ENCODE data around the gene BCCIP. TPM values are rescaled to one million over a fixed set of nuclear protein-coding genes. Genes with fewer than 3 reads are reported as not detected.
A peak's percentile ranks its signal among the peaks of the same experiment; 100 is the strongest.

Gene BCCIP
- polyA plus RNA-seq: 70.0 TPM

DNA sequence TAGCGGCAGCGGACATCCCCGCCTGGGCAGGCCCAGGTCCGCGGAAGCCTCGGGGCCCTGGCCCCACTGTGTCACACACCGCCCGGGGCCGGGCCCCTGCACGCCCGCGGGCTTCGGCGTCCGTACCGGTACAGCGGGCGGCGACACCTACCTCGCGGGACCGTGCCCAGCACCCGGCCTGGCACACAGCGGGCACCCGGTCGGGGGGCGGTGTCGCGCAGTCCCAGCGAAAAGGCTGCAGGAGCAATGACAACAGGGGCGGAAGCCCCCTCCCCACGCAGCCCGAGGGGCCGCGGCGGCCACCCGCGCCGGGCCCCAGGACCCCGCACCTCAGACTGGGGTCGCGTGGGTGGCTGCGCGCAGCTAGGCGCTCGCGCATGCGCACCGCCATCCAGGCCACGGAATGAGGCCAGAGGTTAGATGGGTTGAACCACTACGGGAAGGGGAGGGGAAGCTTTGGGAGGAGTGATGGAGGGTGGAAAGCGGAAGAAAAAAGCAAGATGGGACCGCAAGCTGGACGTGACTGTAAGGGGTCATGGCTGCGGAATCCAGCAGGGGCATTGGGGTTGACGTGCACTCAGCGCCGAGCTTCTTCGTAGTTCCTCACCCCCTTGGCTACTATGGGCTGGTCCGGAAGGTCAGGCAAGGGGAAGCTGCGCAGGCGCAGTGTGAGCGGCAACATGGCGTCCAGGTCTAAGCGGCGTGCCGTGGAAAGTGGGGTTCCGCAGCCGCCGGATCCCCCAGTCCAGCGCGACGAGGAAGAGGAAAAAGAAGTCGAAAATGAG lies at the start of gene BCCIP, which contains the start of gene UROS:
Gene BCCIP (plus strand): TSS at position 669 of the 785 bp plus-strand sequence. CDS start 12 bp downstream, at position 681.
Gene UROS (minus strand): TSS at position 381 of the 785 bp plus-strand sequence. CDS start 6,759 bp downstream, outside the sequence.
- Mint-ChIP-seq H3K36me3 (no peaks in the 10 kb centered on the region), H3K27me3 (no peaks in the 10 kb centered on the region), H3K4me3 (peak within 1 kb of the TSS in 3 of 4 donors; percentile 79 to 85 (median 84)), H3K9me3 (no peaks in the 10 kb centered on the region), H3K4me1 (peaks cover 17 to 24% (median 17%) of the 10 kb centered on the region in 3 donors), H3K27ac (peak within 1 kb of the TSS; percentile 72 to 86 (median 73))

DNA sequence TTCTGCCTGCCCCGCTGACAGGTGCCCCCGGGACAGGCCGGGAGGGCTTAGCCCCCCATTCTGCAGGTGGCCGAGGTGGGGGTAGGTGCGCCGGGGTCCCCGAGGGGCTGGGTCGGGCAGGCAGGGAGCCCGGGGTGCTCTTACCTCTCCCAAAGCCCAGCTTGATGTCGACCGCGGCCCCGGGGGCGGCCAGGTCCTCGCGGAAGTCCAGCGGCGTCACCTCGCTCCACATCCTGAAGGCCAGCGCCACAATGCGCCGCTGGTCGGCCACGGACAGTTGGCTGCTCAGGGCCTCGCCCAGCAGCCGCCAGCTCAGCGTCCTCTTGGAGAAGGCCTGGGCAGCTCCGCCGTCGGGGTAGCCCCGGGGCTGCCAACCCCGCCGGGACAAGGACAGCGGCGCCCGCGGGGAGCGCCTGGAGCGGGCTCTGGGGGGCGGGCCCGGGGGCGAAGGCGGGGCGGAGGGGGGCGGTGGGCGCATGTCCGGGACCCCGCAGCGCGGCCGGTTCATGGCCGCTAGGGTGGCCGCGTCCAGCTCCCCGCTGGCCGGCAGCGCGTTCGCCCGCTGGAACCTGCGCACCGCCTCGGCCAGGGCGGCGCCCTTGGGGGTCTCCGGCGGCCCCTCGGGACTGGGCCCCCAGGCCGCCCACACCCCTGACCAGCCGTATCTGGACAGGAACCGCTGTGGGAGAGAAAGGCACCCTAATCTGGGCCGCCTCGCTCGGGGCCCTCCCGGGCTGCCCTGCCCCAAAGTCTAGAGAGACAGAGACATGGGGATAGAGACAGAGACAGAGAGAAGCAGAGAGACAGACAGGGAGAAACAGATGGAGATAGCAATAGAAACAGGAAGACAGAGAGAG lies 49.4 kb upstream of the BCCIP start:
- H3K4me1 Mint-ChIP-seq: no peaks in the 10 kb centered on the region
- H3K9me3 Mint-ChIP-seq: peaks cover 0 to 1% (median 0%) of the 10 kb centered on the region in 3 donors
- peaks cover 3% of the 10 kb centered on the region for H3K36me3 Mint-ChIP-seq
- no peak overlapping the region for H3K4me3 Mint-ChIP-seq
- no peak overlapping the region for H3K27ac Mint-ChIP-seq
- peaks cover 4% of the 10 kb centered on the region for H3K27me3 Mint-ChIP-seq

GRCh38 chr10:125774581-125775191 lies 48.7 kb upstream of the BCCIP start:
- Mint-ChIP-seq H3K4me1 (no peaks in the 10 kb centered on the region), H3K9me3 (peaks cover 0 to 1% (median 0%) of the 10 kb centered on the region in 3 donors), H3K27me3 (peaks cover 4% of the 10 kb centered on the region), H3K4me3 (no peak overlapping the region), H3K27ac (no peak overlapping the region), H3K36me3 (no peaks in the 10 kb centered on the region)

DNA sequence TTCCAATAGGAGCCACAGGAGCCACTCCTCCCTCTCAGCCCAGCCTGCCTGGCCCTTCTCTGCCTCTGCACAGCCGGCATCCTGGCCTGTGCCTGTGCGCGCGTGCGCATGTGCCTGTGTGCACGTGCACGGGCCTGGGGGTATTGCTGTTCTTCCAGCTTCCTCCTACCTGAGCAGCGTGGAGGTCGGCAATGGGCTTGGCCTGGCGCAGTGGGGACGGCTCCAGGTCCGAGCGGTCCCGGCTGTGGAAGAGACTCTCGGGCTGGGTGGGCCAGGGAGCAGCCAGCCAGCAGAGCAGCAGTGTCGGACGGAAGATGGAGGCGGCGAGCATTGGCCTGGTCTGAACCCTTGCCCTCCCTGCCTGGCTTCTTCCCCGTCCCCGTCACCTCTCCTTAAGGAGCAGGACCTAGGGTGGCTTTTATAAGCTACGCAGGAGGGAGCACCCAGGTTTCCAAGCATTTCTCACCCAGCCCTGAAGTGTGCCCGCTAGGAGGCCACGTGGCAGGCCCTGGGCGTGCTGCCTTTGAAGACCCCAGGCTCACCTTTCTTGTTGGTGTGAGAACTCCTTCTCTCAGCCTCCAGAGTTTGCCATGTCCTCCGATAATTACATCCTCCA lies 47.7 kb upstream of the BCCIP start, which contains the start of gene MMP21:
Gene MMP21 (minus strand): TSS at position 331 of the 616 bp plus-strand sequence. CDS start 0 bp downstream, at position 331.
- no peak within 1 kb of the TSS for H3K4me3 Mint-ChIP-seq

GRCh38 chr10:125777806-125778205 lies 45.5 kb upstream of the BCCIP start:
- H3K9me3 Mint-ChIP-seq: peaks cover 0 to 3% (median 1%) of the 10 kb centered on the region in 3 donors
- no peak overlapping the region for H3K27ac Mint-ChIP-seq
- peaks cover 2% of the 10 kb centered on the region for H3K36me3 Mint-ChIP-seq
- H3K4me1 Mint-ChIP-seq: peaks cover 0 to 2% (median 0%) of the 10 kb centered on the region in 3 donors
- H3K4me3 Mint-ChIP-seq: no peak overlapping the region
- H3K27me3 Mint-ChIP-seq: peaks cover 4% of the 10 kb centered on the region

More for the DNA sequence above, 47.7 kb upstream of the BCCIP start, which contains the start of gene MMP21:
- Mint-ChIP-seq H3K36me3 (no peaks in the 10 kb centered on the region), H3K27ac (no peak within 1 kb of the TSS), H3K4me1 (no peaks in the 10 kb centered on the region), H3K9me3 (peaks cover 0 to 3% (median 1%) of the 10 kb centered on the region in 3 donors), H3K27me3 (peaks cover 4% of the 10 kb centered on the region)

GRCh38 chr10:125778556-125778955 lies 44.8 kb upstream of the BCCIP start:
- Mint-ChIP-seq H3K36me3 (peaks cover 2% of the 10 kb centered on the region), H3K9me3 (peaks cover 0 to 3% (median 1%) of the 10 kb centered on the region in 3 donors), H3K27ac (no peak overlapping the region), H3K27me3 (peaks cover 4% of the 10 kb centered on the region), H3K4me1 (peaks cover 0 to 2% (median 0%) of the 10 kb centered on the region in 3 donors), H3K4me3 (no peak overlapping the region)

GRCh38 chr10:125779403-125780327 lies 43.7 kb upstream of the BCCIP start:
- Mint-ChIP-seq H3K9me3 (peaks cover 0 to 3% (median 1%) of the 10 kb centered on the region in 3 donors), H3K27me3 (peaks cover 4% of the 10 kb centered on the region), H3K4me3 (no peak overlapping the region), H3K4me1 (peaks cover 0 to 2% (median 0%) of the 10 kb centered on the region in 3 donors), H3K36me3 (peaks cover 2% of the 10 kb centered on the region), H3K27ac (no peak overlapping the region)

- H3K4me1 Mint-ChIP-seq: peaks cover 0 to 2% (median 2%) of the 10 kb centered on the region in 3 donors
- no peak overlapping the region for H3K27ac Mint-ChIP-seq
- peaks cover 1 to 3% (median 3%) of the 10 kb centered on the region in 3 donors for H3K9me3 Mint-ChIP-seq
- H3K27me3 Mint-ChIP-seq: peaks cover 4% of the 10 kb centered on the region
- no peak overlapping the region for H3K4me3 Mint-ChIP-seq
- H3K36me3 Mint-ChIP-seq: peaks cover 7% of the 10 kb centered on the region
These were observed 42.0 kb upstream of the BCCIP start for GRCh38 chr10:125781374-125781773.

GRCh38 chr10:125782054-125782453 lies 41.3 kb upstream of the BCCIP start:
- peaks cover 4% of the 10 kb centered on the region for H3K27me3 Mint-ChIP-seq
- no peak overlapping the region for H3K4me3 Mint-ChIP-seq
- H3K36me3 Mint-ChIP-seq: peaks cover 7% of the 10 kb centered on the region
- no peak overlapping the region for H3K27ac Mint-ChIP-seq
- H3K9me3 Mint-ChIP-seq: peaks cover 1 to 3% (median 3%) of the 10 kb centered on the region in 3 donors
- peaks cover 0 to 2% (median 2%) of the 10 kb centered on the region in 3 donors for H3K4me1 Mint-ChIP-seq

- Mint-ChIP-seq H3K9me3 (peaks cover 1 to 3% (median 3%) of the 10 kb centered on the region in 3 donors), H3K27ac (peak overlapping the region in 1 of 3 donors; percentile 47), H3K4me1 (peaks cover 0 to 3% (median 2%) of the 10 kb centered on the region in 3 donors), H3K36me3 (peaks cover 7% of the 10 kb centered on the region), H3K27me3 (peaks cover 3% of the 10 kb centered on the region), H3K4me3 (no peak overlapping the region)
These were observed 40.7 kb upstream of the BCCIP start for GRCh38 chr10:125782616-125783015.

- Mint-ChIP-seq H3K27ac (no peak overlapping the region), H3K27me3 (no peaks in the 10 kb centered on the region), H3K4me1 (peaks cover 0 to 5% (median 3%) of the 10 kb centered on the region in 3 donors)
These were observed 39.9 kb upstream of the BCCIP start for GRCh38 chr10:125783408-125783807.

DNA sequence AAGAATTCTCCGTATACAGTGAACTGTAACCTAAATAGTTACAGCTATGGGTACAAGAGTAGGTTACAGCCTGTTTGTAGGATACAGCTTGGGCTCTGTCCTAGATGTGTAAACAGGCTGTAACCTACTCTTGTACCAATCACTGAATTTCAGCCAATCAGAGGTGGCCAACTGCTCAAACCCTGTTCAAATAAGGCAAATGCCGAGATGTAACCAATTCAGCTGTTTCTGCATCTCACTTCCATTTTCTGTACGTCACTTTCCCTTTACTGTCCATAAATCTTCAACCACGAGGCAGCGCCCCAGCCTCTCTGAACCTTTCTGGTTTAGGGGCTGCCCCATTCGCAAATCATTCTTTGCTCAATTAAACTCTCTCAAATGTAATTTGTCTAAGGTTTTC lies 39.4 kb upstream of the BCCIP start:
- H3K27ac Mint-ChIP-seq: no peak overlapping the region
- peaks cover 11% of the 10 kb centered on the region for H3K36me3 Mint-ChIP-seq

More at GRCh38 chr10:125783408-125783807, 39.9 kb upstream of the BCCIP start:
- H3K36me3 Mint-ChIP-seq: peaks cover 11% of the 10 kb centered on the region
- peaks cover 1 to 3% (median 3%) of the 10 kb centered on the region in 3 donors for H3K9me3 Mint-ChIP-seq
- no peak overlapping the region for H3K4me3 Mint-ChIP-seq

GRCh38 chr10:125785791-125786190 lies 37.6 kb upstream of the BCCIP start:
- H3K4me1 Mint-ChIP-seq: peaks cover 0 to 10% (median 3%) of the 10 kb centered on the region in 3 donors
- H3K9me3 Mint-ChIP-seq: peaks cover 0 to 3% (median 1%) of the 10 kb centered on the region in 3 donors
- peaks cover 14% of the 10 kb centered on the region for H3K36me3 Mint-ChIP-seq
- no peak overlapping the region for H3K27ac Mint-ChIP-seq
- no peaks in the 10 kb centered on the region for H3K27me3 Mint-ChIP-seq
- no peak overlapping the region for H3K4me3 Mint-ChIP-seq

More for the DNA sequence above, 39.4 kb upstream of the BCCIP start:
- Mint-ChIP-seq H3K9me3 (peaks cover 1 to 3% (median 3%) of the 10 kb centered on the region in 3 donors), H3K27me3 (no peaks in the 10 kb centered on the region), H3K4me1 (peaks cover 0 to 7% (median 3%) of the 10 kb centered on the region in 3 donors), H3K4me3 (no peak overlapping the region)
